AG04449 (cell line): ENCODE results near the gene RAB21.
"Not testable (repeated sequence)": the region's sequence is repeated elsewhere in the genome, so short reads cannot be mapped to it uniquely, and the experiment has no call there.

Experiments used
- CTCF ChIA-PET: fragments of 350-600 bp; formaldehyde crosslinking; extraction: SDS; loops from one replicate; lab custom pipeline; 2021; ENCODE audit warnings: antibody characterized with exemption; lab: Yijun Ruan, JAX
- POLR2A ChIA-PET: fragments of 400-600, 350-600 bp; formaldehyde crosslinking; extraction: SDS; loops from one replicate; lab custom pipeline; 2020; ENCODE audit warnings: antibody characterized with exemption, inconsistent platforms; lab: Yijun Ruan, JAX
- DNase-seq: peaks from one replicate; pipeline ENCODE4 v3.0.0-alpha.2; 2010; ENCODE audit warnings: low read depth, low spot score
- H3K4me3 ChIP-seq: 2 replicates; pipeline ENCODE4 v1.5.1; 2011; ENCODE audit warnings: low read depth, mild to moderate bottlenecking, control low read depth, low read length
- CTCF ChIP-seq: IDR thresholded peaks from one replicate; pipeline ENCODE4 v1.5.1; 2011; ENCODE audit warnings: mild to moderate bottlenecking, moderate library complexity, low read length, control low read depth, inconsistent platforms; ENCODE audit not compliant: insufficient read depth; ENCODE audit errors: missing control alignments

The RAB21 gene

GRCh38 chr12:71795901-71796300 is 41.2 kb downstream of the RAB21 start:
- ChIA-PET POLR2A (no interaction called here), CTCF (interaction anchor here (0.8 to 4.4 kb wide), 6 partner anchors 16 to 51 kb away, joined by 3 to 31 read pairs (median 4); no protein-coding TSS in a partner anchor)
- no peak for DNase-seq
- TF ChIP-seq CTCF = no peak
- no peak overlapping the region for H3K4me3 ChIP-seq

- H3K4me3 ChIP-seq = no peak overlapping the region
- no peak for DNase-seq
- TF ChIP-seq CTCF = no peak
- ChIA-PET CTCF (interaction anchor here (1.0 to 3.7 kb wide), 2 partner anchors 18 to 45 kb away, joined by 3 to 21 read pairs; no protein-coding TSS in a partner anchor), POLR2A (interaction anchor here (0.6 kb wide), 1 partner anchor 70 kb away, joined by 3 read pairs; no protein-coding TSS in a partner anchor)
Observed at GRCh38 chr12:71797531-71797930, 42.9 kb downstream of the RAB21 start.

- ChIA-PET CTCF (interaction anchor here (3.7 kb wide), 1 partner anchor 19 kb away, joined by 21 read pairs; no protein-coding TSS in a partner anchor), POLR2A (interaction anchor here (0.7 kb wide), 1 partner anchor 83 kb away, joined by 3 read pairs; no protein-coding TSS in a partner anchor)
- no peak for DNase-seq
- TF ChIP-seq CTCF = no peak
- H3K4me3 ChIP-seq = no peak overlapping the region
Observed at GRCh38 chr12:71799106-71799505, 44.4 kb downstream of the RAB21 start.

GRCh38 chr12:71800177-71800576 is 45.5 kb downstream of the RAB21 start:
- ChIA-PET POLR2A (no interaction called here), CTCF (no interaction called here)
- no peak for DNase-seq
- TF ChIP-seq CTCF = no peak
- H3K4me3 ChIP-seq = no peak overlapping the region

- no peak for DNase-seq
- no peak overlapping the region for H3K4me3 ChIP-seq
- ChIA-PET POLR2A (no interaction called here), CTCF (no interaction called here)
- no peak for TF ChIP-seq CTCF
Observed at GRCh38 chr12:71804505-71804904, 49.8 kb downstream of the RAB21 start.

GRCh38 chr12:71810921-71811320 is 56.3 kb downstream of the RAB21 start:
- ChIA-PET CTCF (no interaction called here), POLR2A (no interaction called here)
- no peak for TF ChIP-seq CTCF

GRCh38 chr12:71815242-71815641 is 60.6 kb downstream of the RAB21 start:
- DNase-seq, CTCF ChIA-PET, POLR2A ChIA-PET, H3K4me3 ChIP-seq: not testable (repeated sequence)

More at GRCh38 chr12:71810921-71811320, 56.3 kb downstream of the RAB21 start:
- DNase-seq = no peak
- no peak overlapping the region for H3K4me3 ChIP-seq

GRCh38 chr12:71822088-71822487 is 67.4 kb downstream of the RAB21 start:
- H3K4me3 ChIP-seq, CTCF ChIA-PET, POLR2A ChIA-PET, DNase-seq: not testable (repeated sequence)
